Gastrocnemius medialis (tissue), 4 donors: Measurements from ENCODE around the gene DIABLO.

Experiments used
- CTCF ChIP-seq, 5 experiments: fragments of 450-650 bp in 3 of 5; fragments of 200-600 bp in 2 of 5; sonication (generic) in 2 of 5; IDR thresholded peaks in 4 of 5; conservative IDR thresholded peaks in 1 of 5; 1 replicate in 4 of 5; 2 replicates in 1 of 5; pipeline ENCODE4 v1.5.1; 2016 to 2019; ENCODE audit warnings: antibody characterized with exemption in 5 of 5, mild to moderate bottlenecking in 3 of 5, moderate library complexity in 3 of 5
- POLR2A ChIP-seq, 2 donors: fragments of 450-650 bp; IDR thresholded peaks; one replicate each; pipeline ENCODE4 v1.6.1; 2017; ENCODE audit warnings: antibody characterized with exemption in 2 of 2, mild to moderate bottlenecking in 2 of 2, moderate library complexity in 2 of 2

DNA sequence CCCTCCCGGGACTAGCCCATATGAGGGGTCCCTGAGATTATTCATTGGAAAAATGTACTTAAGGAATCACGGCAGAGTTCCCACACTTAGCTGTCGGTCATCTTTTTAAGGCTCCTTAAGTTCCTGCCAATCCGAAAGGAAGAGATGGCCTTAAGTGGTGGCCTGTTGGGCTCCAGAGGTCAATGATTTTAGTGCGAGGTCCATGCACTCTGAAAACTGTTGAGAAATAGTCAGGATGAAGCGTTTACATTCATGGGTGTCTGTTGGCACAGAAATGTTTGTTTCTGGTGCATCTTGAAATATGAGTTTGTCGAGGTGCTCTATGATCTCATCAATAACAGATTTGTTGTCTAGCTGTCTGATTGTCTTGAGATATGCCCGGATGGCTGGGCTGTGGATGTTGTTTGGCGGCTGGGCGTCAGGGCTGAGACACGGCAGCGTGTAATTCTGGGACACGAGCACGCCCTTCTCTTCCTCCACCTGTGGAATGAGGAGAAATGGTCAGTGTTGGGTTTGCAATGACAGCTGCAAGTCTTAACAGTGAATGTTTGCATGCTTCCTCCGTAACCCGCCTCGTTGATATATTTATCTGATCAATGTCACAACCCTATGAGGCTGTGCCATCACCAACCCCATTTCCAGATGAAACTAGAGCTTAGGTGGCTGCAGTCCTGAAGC, 53.5 kb downstream of the DIABLO start:
- TF ChIP-seq CTCF (IDR thresholded peaks at IDR 0.05 in 4 of 5, conservative IDR thresholded peaks at IDR 0.05 in 1 of 5): no peak
- no peak for TF ChIP-seq POLR2A (IDR thresholded peaks at IDR 0.05)
